OCI-M2 (cell line): ENCODE data around the gene CTRB1.
"Not testable (repeated sequence)": the region's sequence is repeated elsewhere in the genome, so short reads cannot be mapped to it uniquely, and the experiment has no call there.

Experiments
- DNase-seq: peaks from one replicate; lab custom pipeline; 2025; ENCODE audit not compliant: unreplicated experiment; lab: John Stamatoyannopoulos, UW

Gene CTRB1

GRCh38 chr16:75267631-75268264 is 49.0 kb downstream of the CTRB1 start:
- DNase-seq: no peak

- not testable (repeated sequence) for DNase-seq
Observed at GRCh38 chr16:75269358-75269757, 50.6 kb downstream of the CTRB1 start.

- DNase-seq: no peak
Observed at GRCh38 chr16:75271441-75272096, 52.8 kb downstream of the CTRB1 start.

- DNase-seq: no peak
Observed at GRCh38 chr16:75272097-75272551, 53.3 kb downstream of the CTRB1 start.

GRCh38 chr16:75272629-75273028 is 53.8 kb downstream of the CTRB1 start:
- DNase-seq: not testable (repeated sequence)

GRCh38 chr16:75273054-75273925 is 54.5 kb downstream of the CTRB1 start:
- DNase-seq: no peak
